HG03354 (cell line): ENCODE results near the gene CYTH3.
"Not testable (repeated sequence)": the region's sequence is repeated elsewhere in the genome, so short reads cannot be mapped to it uniquely, and the experiment has no call there.

ENCODE experiments used
- ATAC-seq: cut with Tn5 transposase; IDR thresholded peaks from one replicate; pipeline ENCODE4 v1.9.1; 2021; ENCODE audit warnings: mild to moderate bottlenecking; ENCODE audit not compliant: unreplicated experiment, poor library complexity, severe bottlenecking

The CYTH3 gene

DNA sequence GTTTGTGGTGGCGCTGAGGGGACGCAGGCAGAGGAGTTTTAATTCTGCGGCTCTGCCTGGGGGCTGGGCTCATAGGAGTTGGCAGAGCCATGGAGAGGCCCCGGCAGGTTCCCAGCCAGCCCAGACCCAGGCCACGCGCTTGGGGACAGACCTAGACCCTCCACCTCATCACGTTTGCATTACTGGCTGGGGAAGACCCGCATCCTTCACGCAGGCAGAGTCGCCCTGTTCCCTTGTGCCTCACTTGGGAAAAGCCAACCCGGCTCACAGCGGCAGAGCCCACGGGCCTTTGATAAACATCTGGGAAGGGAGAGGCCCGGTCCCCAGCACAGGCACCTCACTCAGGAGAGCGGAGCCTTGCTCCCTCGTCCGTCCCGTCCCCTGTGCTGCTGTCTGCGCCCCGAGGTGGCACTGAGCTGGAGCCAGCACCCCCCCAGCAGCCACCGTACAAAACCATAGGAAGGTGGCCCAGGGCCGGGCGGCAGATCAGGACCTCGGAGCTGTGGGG, 112.8 kb downstream of the CYTH3 start:
- no peak for ATAC-seq

DNA sequence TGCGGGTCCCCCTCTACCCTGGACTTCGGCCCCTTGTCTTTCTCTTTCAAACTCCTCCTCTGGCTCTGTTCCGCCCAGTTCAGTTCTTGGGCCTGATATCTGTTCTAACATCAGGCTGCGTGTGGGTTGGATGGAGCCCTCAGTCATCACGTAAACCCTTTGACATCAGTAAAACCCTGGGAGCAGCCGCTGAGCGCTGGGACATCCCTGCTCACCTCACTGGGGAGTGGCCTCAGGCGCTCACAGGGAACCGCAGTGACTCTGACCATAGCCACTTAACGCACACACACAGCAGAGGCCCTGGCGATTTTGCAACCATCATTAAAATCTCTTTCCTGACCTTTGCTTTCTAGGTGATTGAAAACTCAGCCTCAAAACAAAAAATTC, 113.3 kb downstream of the CYTH3 start:
- ATAC-seq, result no peak

DNA sequence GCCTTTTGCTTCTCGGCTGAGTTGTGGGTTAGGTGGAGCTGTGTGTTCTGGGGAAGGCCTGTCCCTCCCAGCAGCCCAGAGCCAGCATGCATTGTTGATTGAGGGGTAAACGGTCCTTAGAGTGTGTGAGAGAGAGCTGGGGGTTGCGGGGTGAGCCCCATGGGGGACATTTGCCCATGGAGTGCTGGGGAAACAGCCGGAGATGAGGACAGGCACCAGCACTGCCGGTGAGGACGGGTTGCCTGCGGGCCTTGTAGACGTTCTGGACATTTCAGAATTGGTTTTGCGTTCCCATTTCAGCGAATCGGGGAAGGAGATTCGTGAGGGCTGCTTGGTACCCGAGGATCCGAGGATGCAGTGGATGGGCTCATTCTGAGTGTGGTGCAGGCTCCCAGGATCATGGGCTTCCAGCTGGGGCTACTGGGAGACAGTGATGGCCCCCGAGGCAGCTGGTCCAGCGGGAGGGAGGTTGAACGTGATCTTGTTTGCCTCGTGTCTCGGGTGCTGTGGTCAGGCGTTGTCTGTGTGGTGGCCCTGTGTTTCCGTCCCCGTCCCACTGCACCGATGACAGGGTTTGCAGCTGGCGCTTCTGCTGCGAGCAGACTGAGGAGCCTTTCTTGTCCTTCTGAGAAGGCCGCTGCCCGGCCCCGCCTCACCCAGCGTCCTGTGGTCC, 113.9 kb downstream of the CYTH3 start:
- ATAC-seq, result no peak

DNA sequence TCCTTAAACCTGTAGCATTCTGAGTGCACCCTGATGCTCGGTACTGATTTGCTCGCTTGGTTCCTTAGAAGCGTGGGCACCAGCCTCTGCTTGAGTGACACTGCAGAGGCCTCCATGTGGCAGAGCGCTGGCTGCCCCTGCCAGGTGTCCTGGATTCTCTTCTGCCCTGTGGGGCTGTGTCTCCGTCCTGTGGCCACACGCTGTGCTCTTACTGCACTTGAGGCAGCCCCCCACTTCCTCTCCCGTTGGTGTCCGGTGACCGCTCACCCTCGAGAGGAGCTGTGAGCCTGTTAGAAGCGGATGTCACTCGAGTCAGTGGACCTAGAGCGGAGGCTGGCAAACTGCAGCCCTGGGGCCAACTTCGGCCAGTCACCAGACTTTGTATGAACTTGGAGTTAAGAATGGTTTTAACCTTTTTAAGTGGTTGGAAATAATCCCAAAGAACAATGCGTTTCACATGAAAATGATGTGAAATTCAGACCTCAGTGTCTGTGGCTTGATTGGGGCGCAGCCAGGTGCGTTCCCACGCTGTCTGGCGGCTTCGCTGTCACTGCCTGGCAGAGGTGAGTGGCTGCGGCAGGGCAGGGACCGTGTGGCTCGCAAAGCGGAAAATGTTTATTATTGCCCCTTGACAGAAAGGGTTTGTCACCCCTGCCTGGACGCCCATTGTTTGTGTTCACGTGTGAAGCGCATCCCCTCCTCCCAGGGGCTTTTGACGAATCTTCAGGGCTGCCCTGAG, 114.6 kb downstream of the CYTH3 start:
- ATAC-seq, result no peak

GRCh38 chr7:6156734-6157133, 115.7 kb downstream of the CYTH3 start:
- no peak for ATAC-seq

DNA sequence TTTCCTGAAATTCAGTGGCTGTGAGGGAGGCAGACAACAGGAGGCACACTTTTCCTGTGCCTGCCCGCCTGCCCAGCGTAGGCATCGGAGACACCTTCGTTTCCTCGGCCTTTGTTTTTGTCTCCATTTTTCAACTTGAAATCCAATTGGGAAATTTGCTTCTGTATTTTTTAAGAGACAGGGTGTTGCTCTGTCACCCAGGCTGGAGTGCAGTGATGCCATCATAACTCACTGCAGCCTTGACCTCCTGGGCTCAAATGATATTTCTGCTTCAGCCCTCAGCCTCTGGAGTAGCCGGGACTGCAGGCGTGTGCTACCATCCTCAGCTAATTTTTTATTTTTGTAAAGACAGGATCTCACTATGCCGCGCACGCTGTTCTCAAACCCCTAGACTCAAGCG, 116.8 kb downstream of the CYTH3 start:
- no peak for ATAC-seq

DNA sequence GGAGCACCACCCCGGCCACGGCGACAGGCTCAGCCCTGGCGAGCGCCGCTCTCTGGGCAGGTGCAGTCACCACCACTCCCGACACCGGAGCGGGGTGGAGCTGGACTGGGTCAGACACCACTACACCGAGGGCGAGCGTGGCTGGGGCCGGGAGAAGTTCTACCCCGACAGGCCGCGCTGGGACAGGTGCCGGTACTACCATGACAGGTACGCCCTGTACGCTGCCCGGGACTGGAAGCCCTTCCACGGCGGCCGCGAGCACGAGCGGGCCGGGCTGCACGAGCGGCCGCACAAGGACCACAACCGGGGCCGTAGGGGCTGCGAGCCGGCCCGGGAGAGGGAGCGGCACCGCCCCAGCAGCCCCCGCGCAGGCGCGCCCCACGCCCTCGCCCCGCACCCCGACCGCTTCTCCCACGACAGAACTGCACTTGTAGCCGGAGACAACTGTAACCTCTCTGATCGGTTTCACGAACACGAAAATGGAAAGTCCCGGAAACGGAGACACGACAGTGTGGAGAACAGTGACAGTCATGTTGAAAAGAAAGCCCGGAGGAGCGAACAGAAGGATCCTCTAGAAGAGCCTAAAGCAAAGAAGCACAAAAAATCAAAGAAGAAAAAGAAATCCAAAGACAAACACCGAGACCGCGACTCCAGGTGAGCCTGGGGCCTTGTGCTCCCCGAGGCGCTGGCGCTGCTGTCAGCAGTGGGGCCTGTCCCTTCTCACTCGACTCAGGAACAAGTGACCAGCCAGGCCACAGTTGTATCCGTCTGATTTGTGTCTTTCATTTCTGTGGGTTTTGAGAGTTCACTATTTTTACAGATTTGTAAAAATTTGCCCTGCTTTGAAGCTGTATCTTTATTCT, 117.7 kb downstream of the CYTH3 start:
- no peak for ATAC-seq

DNA sequence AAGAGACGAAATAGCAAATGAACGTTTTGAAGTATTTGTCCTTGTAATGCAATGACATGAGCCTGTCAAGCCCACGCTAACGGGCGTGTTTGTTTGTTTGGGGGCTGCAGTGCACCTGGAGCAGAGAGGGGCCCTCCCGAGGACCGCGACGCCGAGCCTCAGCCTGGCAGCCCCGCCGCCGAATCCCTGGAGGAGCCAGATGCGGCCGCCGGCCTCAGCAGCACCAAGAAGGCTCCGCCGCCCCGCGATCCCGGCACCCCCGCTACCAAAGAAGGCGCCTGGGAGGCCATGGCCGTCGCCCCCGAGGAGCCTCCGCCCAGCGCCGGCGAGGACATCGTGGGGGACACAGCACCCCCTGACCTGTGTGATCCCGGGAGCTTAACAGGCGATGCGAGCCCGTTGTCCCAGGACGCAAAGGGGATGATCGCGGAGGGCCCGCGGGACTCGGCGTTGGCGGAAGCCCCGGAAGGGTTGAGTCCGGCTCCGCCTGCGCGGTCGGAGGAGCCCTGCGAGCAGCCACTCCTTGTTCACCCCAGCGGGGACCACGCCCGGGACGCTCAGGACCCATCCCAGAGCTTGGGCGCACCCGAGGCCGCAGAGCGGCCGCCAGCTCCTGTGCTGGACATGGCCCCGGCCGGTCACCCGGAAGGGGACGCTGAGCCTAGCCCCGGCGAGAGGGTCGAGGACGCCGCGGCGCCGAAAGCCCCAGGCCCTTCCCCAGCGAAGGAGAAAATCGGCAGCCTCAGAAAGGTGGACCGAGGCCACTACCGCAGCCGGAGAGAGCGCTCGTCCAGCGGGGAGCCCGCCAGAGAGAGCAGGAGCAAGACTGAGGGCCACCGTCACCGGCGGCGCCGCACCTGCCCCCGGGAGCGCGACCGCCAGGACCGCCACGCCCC, 118.5 kb downstream of the CYTH3 start:
- ATAC-seq, result no peak

DNA sequence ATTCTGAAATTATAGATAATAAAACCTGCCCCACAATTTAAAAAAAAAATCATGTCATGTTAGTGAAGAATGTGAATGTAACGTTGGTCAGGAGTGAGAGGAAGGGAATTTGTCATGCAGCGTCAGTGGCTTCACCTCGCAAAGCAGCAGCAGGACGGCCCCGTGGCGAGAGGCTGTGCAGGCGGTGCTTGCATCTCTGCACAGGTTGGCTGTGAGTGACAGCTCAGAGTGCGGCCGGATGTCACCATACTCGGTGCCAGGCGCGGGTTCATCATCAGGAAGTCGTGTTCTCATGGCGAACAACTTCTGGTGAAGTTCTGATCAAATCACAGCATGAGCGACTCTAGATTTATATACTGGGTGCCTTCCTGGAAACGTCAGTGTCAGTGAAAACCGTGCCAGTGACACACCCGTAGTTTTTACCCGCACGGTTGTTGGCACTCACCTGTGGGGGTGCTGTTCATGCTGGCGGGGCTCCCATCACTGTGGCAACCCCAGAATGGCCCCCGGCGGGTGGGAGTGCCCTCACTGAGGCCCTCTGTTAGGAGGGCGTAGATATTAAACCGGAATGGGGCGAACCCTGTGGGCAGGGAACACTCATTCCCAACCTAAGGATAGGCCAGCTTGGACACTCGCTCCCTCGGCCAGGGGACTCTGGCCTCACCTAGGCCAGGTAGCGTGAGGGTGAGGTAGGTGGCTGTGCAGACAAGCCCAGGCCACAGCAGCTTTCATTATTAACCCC, 120.3 kb downstream of the CYTH3 start:
- ATAC-seq, result no peak

GRCh38 chr7:6151527-6151926, 120.9 kb downstream of the CYTH3 start:
- ATAC-seq, result not testable (repeated sequence)

- ATAC-seq, result no peak
Observed at GRCh38 chr7:6149996-6150395, 122.4 kb downstream of the CYTH3 start.

GRCh38 chr7:6148724-6149360, 123.6 kb downstream of the CYTH3 start:
- no peak for ATAC-seq

GRCh38 chr7:6147627-6148026, 124.8 kb downstream of the CYTH3 start:
- no peak for ATAC-seq

GRCh38 chr7:6146666-6147065, 125.8 kb downstream of the CYTH3 start:
- no peak for ATAC-seq

DNA sequence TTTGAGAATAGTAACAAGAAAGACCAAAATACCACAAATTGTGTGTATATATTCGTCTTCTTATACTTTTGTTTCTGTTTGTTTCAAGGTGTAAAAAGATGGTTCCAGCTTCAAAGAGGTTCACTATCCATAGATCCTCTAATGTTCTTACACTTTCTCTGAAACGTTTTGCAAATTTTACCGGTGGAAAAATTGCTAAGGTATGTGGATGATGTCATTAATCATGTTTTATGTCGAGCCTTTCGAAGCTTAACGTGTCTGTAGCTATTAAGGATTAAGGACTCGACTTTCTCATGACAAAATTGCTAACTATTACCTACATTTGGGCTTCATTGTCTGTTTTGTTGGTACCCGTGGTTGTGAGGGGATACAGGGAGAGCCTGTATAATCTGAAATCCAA, 128.4 kb downstream of the CYTH3 start:
- ATAC-seq, result no peak

GRCh38 chr7:6142871-6143380, 129.5 kb downstream of the CYTH3 start:
- no peak for ATAC-seq

GRCh38 chr7:6139189-6139996, 133.0 kb downstream of the CYTH3 start:
- ATAC-seq, result no peak
